Stimulated activated CD4-positive, alpha-beta T cell treated with anti-CD3 and anti-CD28 coated beads, Interleukin-1b, Interleukin-23, amount 100 ng/mL, for 24 hours (primary cell): ENCODE data around the gene EYS.

Experiments
- DNase-seq, 4 experiments: peaks; one replicate each; pipeline ENCODE4 v3.0.0-alpha.2; 2020; ENCODE audit warnings: low read depth in 4 of 4, low spot score in 1 of 4

Gene EYS

GRCh38 chr6:64985726-64986125 is 721.3 kb downstream of the EYS start:
- DNase-seq = no peak

GRCh38 chr6:64984948-64985347 is 722.1 kb downstream of the EYS start:
- DNase-seq = no peak

- DNase-seq = no peak
These were observed 723.9 kb downstream of the EYS start for GRCh38 chr6:64983089-64983488.

GRCh38 chr6:64973142-64973541 is 733.9 kb downstream of the EYS start:
- DNase-seq = no peak

GRCh38 chr6:64969139-64969538 is 737.9 kb downstream of the EYS start:
- no peak for DNase-seq

- no peak for DNase-seq
These were observed 751.6 kb downstream of the EYS start for GRCh38 chr6:64955435-64955848.

- no peak for DNase-seq
These were observed 757.8 kb downstream of the EYS start for GRCh38 chr6:64949257-64949656.

- DNase-seq = no peak
These were observed 758.8 kb downstream of the EYS start for GRCh38 chr6:64948261-64948660.

- no peak for DNase-seq
These were observed 761.6 kb downstream of the EYS start for GRCh38 chr6:64945450-64945849.

GRCh38 chr6:64932486-64932885 is 774.5 kb downstream of the EYS start:
- no peak for DNase-seq

GRCh38 chr6:64930681-64931080 is 776.3 kb downstream of the EYS start:
- DNase-seq = no peak

GRCh38 chr6:64926051-64926450 is 781.0 kb downstream of the EYS start:
- no peak for DNase-seq

GRCh38 chr6:64920257-64920656 is 786.8 kb downstream of the EYS start:
- DNase-seq = no peak

- DNase-seq = no peak
These were observed 792.9 kb downstream of the EYS start for GRCh38 chr6:64914124-64914523.

- DNase-seq = no peak
These were observed 794.1 kb downstream of the EYS start for GRCh38 chr6:64912966-64913365.

- no peak for DNase-seq
These were observed 798.9 kb downstream of the EYS start for GRCh38 chr6:64908104-64908503.

GRCh38 chr6:64904616-64905015 is 802.4 kb downstream of the EYS start:
- no peak for DNase-seq

- no peak for DNase-seq
These were observed 804.4 kb downstream of the EYS start for GRCh38 chr6:64902596-64902995.

- no peak for DNase-seq
These were observed 810.1 kb downstream of the EYS start for GRCh38 chr6:64896939-64897338.

GRCh38 chr6:64895945-64896344 is 811.1 kb downstream of the EYS start:
- no peak for DNase-seq

- no peak for DNase-seq
These were observed 816.4 kb downstream of the EYS start for GRCh38 chr6:64890609-64891008.

- DNase-seq = no peak
These were observed 817.9 kb downstream of the EYS start for GRCh38 chr6:64889144-64889543.

- DNase-seq = no peak
These were observed 832.2 kb downstream of the EYS start for GRCh38 chr6:64874776-64875175.

- DNase-seq = no peak
These were observed 834.4 kb downstream of the EYS start for GRCh38 chr6:64872633-64873032.
